Vagina (tissue), 2 donors: ENCODE results near the gene CSRP2. TPM values are rescaled to one million over a fixed set of nuclear protein-coding genes. Genes with fewer than 3 reads are reported as not detected.

Experiments used
- DNase-seq, 2 donors: peaks; one replicate each; pipeline ENCODE4 v3.0.0-alpha.2; 2017; ENCODE audit errors: extremely low spot score in 2 of 2
- H3K27ac ChIP-seq: fragments of 200-600 bp; sonication (generic); one replicate; pipeline ENCODE4 v1.5.1; 2019
- H3K27me3 ChIP-seq: fragments of 200-600 bp; sonication (generic); one replicate; pipeline ENCODE4 v1.5.1; 2019
- H3K36me3 ChIP-seq, 2 donors: fragments of 200-600 bp; sonication (generic); one replicate each; pipeline ENCODE4 v1.5.1; 2017 to 2019
- H3K4me1 ChIP-seq: fragments of 200-600 bp; sonication (generic); one replicate; pipeline ENCODE4 v1.5.1; 2019
- H3K4me3 ChIP-seq, 2 donors: fragments of 200-600 bp; sonication (generic); 1 replicate in 1 of 2; 2 replicates in 1 of 2; pipeline ENCODE4 v1.5.1; 2016 to 2019
- H3K9me3 ChIP-seq: fragments of 200-600 bp; sonication (generic); one replicate; pipeline ENCODE4 v1.5.1; 2019
- CTCF ChIP-seq, 3 experiments: fragments of 450-650 bp in 2 of 3; fragments of 200-600 bp in 1 of 3; sonication (generic) in 1 of 3; IDR thresholded peaks; one replicate each; pipeline ENCODE4 v1.5.1; 2017 to 2019; ENCODE audit warnings: antibody characterized with exemption in 3 of 3, mild to moderate bottlenecking in 2 of 3, moderate library complexity in 2 of 3
- POLR2A ChIP-seq, 2 donors: fragments of 450-650 bp; IDR thresholded peaks; one replicate each; pipeline ENCODE4 v1.6.1; 2017; ENCODE audit warnings: antibody characterized with exemption in 2 of 2, mild to moderate bottlenecking in 2 of 2, moderate library complexity in 2 of 2
- POLR2AphosphoS5 ChIP-seq, 2 donors: sonication (generic); formaldehyde crosslinking; IDR thresholded peaks; one replicate each; pipeline ENCODE4 v1.9.0; 2017; ENCODE audit warnings: antibody characterized with exemption in 2 of 2, mild to moderate bottlenecking in 2 of 2, low read depth in 1 of 2; ENCODE audit not compliant: insufficient read depth in 1 of 2
- intact Hi-C: fragments of 100-400 bp; cut with DNase I; formaldehyde crosslinking; loops from one replicate; pipeline ENCODE4 v1.15.1; 2023
- total RNA-seq: library from RNA; depleted of rRNA; stranded (reverse); fragments of >200 nt; gene quantifications from one replicate; pipeline ENCODE4 v1.2.3, GENCODE V29; 2016

CSRP2 gene
- total RNA-seq, 1 donor from 2014 or later, result 42.0 TPM

- Histone ChIP-seq H3K9me3 (no peaks in the 10 kb centered on the region), H3K36me3 (peaks cover 0 to 41% of the 10 kb centered on the region in 2 donors), H3K27ac (no peak overlapping the region), H3K4me3 (no peak overlapping the region), H3K27me3 (no peaks in the 10 kb centered on the region), H3K4me1 (no peaks in the 10 kb centered on the region)
- TF ChIP-seq POLR2A (IDR thresholded peaks at IDR 0.05) (no peak), CTCF (IDR thresholded peaks at IDR 0.05) (no peak), POLR2AphosphoS5 (IDR thresholded peaks at IDR 0.05; ENCODE audit: insufficient read depth in 1 of 2, low read depth in 1 of 2) (no peak)
- no peak for DNase-seq
- intact Hi-C loops, result no loop called here
Measured at GRCh38 chr12:76852106-76852505, 26.7 kb downstream of the CSRP2 start.

GRCh38 chr12:76848132-76848531 lies 30.7 kb downstream of the CSRP2 start:
- intact Hi-C loops, result no loop called here
- DNase-seq, result no peak
- H3K36me3 ChIP-seq, result peaks cover 0 to 44% of the 10 kb centered on the region in 2 donors

GRCh38 chr12:76847260-76847659 lies 31.6 kb downstream of the CSRP2 start:
- no peaks in the 10 kb centered on the region for H3K4me1 ChIP-seq
- no peak for TF ChIP-seq POLR2AphosphoS5 (IDR thresholded peaks at IDR 0.05; ENCODE audit: insufficient read depth in 1 of 2, low read depth in 1 of 2)
- no peak for TF ChIP-seq CTCF (IDR thresholded peaks at IDR 0.05)
- no peak for TF ChIP-seq POLR2A (IDR thresholded peaks at IDR 0.05)
- no peaks in the 10 kb centered on the region for H3K27me3 ChIP-seq
- intact Hi-C loops, result no loop called here
- H3K9me3 ChIP-seq, result no peaks in the 10 kb centered on the region
- no peak overlapping the region for H3K27ac ChIP-seq
- no peak overlapping the region for H3K4me3 ChIP-seq
- H3K36me3 ChIP-seq, result peaks cover 0 to 44% of the 10 kb centered on the region in 2 donors
- DNase-seq, result no peak

More at GRCh38 chr12:76848132-76848531, 30.7 kb downstream of the CSRP2 start:
- H3K27me3 ChIP-seq, result no peaks in the 10 kb centered on the region
- H3K27ac ChIP-seq, result no peak overlapping the region
- H3K4me3 ChIP-seq, result no peak overlapping the region
- H3K4me1 ChIP-seq, result no peaks in the 10 kb centered on the region
- TF ChIP-seq POLR2A (IDR thresholded peaks at IDR 0.05) (no peak), POLR2AphosphoS5 (IDR thresholded peaks at IDR 0.05; ENCODE audit: insufficient read depth in 1 of 2, low read depth in 1 of 2) (no peak), CTCF (IDR thresholded peaks at IDR 0.05) (no peak)
- H3K9me3 ChIP-seq, result no peaks in the 10 kb centered on the region

- Histone ChIP-seq H3K27ac (no peak overlapping the region), H3K4me3 (no peak overlapping the region), H3K4me1 (no peaks in the 10 kb centered on the region), H3K27me3 (no peaks in the 10 kb centered on the region), H3K9me3 (peaks cover 3% of the 10 kb centered on the region), H3K36me3 (peaks cover 0 to 18% of the 10 kb centered on the region in 2 donors)
- intact Hi-C loops, result no loop called here
- no peak for DNase-seq
- TF ChIP-seq POLR2A (IDR thresholded peaks at IDR 0.05) (no peak), POLR2AphosphoS5 (IDR thresholded peaks at IDR 0.05; ENCODE audit: insufficient read depth in 1 of 2, low read depth in 1 of 2) (no peak)
Measured at GRCh38 chr12:76836633-76837032, 42.2 kb downstream of the CSRP2 start.

GRCh38 chr12:76830436-76830835 lies 48.4 kb downstream of the CSRP2 start:
- no peak overlapping the region for H3K27ac ChIP-seq
- intact Hi-C loops, result no loop called here
- H3K27me3 ChIP-seq, result no peaks in the 10 kb centered on the region
- no peak for DNase-seq
- TF ChIP-seq POLR2A (IDR thresholded peaks at IDR 0.05) (no peak), POLR2AphosphoS5 (IDR thresholded peaks at IDR 0.05; ENCODE audit: insufficient read depth in 1 of 2, low read depth in 1 of 2) (no peak), CTCF (IDR thresholded peaks at IDR 0.05) (no peak)
- H3K36me3 ChIP-seq, result peaks cover 0 to 22% of the 10 kb centered on the region in 2 donors
- peaks cover 3% of the 10 kb centered on the region for H3K9me3 ChIP-seq
- H3K4me3 ChIP-seq, result no peak overlapping the region
- no peaks in the 10 kb centered on the region for H3K4me1 ChIP-seq
